HG03108 (cell line): ENCODE results near the gene ZNF454.

ENCODE experiments used
- ATAC-seq: cut with Tn5 transposase; IDR thresholded peaks from one replicate; pipeline ENCODE4 v1.9.1; 2021; ENCODE audit warnings: moderate library complexity; ENCODE audit not compliant: unreplicated experiment

The ZNF454 gene

DNA sequence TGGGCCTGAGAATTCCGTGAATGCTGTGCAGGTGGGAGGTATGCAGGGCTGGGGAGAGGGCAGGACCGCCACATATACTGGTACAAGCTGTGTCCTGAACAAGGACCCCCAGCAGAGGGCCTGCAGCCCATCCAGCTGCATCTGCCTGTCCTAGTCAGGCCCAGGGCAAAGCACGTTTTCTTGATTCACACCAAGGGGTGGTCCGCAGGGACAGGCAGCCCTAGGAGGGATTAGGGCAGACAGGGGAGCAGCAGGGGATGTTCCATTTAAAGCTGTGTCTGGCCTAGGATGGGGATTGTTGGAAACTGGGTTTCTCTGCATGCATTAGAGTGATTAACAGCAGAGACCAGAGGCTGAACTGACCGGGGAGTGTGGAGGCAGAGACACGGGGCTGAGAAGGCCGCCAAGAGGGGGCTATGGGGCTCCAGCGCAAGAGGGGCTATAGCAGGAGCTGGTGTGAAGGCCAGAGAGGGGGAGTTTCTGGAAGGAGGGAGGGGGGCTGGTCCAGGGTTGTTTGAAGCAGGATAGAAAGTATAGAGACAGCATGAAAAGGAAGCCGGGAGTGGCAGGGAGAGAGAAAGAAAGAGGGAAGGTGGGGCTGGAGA lies 51.4 kb downstream of the ZNF454 start:
- no peak for ATAC-seq

DNA sequence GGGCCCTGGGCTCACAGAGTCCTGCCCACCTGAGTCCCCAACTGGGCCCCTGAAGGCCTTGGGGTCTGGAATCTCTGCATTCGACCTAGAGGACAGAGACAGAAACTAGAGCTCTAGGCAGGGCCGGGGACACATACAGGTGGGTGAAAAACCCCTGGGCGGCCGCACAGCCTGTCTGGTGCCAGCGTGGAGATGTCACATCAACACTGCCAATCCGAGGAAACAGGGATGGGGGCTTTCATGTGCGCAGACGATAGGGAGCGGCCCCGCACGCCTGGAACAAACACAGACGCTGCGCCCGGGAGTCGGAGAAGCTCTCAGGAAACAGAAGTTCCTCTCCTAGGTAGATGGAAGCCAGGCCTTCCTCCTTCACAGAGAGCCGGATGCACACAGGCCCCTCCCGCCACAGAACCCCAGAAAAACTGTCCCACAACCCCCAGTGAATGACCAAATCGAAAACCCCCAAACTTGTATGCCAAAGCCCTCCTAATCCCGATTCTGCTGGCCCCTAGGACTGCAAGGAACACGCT lies 52.3 kb downstream of the ZNF454 start:
- no peak for ATAC-seq

DNA sequence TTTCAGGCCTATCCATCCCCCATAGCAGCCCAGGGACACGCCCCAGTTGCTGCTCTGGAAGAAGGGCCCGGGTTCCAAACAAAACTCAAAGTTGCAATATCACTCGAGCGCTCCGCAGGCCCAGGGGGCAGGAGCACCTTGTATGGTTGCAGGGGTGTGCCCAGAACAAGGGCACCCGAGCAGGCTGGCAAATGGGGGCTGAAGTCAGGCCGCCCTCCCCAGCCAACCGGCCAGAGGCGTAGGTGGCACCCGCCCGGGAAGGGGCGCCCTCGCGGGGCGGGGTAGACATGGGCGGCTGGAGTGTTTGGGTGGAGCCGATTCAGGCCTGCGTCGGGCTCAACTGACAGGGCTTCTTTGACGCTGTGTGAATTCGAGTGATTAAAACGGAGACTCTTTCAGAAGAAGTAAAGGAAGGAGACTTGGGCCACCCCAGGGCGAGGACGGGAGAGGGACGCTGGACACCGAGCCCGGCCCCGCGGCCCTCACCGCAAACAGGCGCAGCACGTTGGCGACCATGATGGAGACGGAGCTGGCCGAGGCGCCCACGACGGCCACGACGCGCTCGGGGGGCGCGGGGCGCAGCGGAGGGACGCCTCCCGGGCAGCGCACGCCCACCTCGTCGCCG lies 53.1 kb downstream of the ZNF454 start:
- no peak for ATAC-seq

DNA sequence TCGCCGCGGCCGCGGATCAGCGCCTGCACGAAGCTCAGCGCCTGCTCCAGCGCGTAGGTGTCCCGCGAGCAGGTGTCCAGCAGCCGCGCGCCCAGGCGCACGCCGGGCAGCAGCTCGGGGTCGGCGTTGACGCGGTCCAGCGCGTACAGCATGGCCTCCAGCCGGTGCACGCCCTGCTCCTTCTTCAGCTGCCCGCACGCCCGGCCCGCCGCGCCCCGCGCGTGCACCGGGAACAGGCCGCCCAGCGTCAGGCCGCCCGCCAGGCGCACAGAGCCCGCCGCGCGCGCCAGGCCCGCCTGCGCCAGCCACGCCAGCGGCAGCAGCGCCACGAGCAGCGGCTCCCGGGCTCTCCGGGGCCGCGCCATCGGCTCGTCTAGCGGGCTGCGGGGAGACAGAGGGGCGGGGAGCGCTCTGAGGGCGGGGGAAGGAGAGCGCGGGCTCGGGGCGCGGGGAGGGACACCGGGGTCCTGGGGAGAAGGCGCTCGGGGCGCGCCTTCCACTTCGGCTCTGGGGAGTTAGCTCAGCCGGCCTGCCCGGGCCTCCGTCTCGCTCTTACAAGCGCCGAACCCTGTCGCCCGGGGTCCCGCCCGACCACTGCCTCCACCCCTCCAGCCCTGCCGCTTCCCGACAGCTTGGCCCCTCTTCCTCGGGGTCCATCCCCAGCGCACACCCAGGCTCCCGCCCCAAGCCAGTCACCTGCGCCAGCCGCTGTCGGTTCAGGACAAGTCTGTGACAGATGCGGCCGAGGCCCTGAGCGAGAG lies 53.8 kb downstream of the ZNF454 start, which contains the start of gene GRM6:
Gene GRM6, minus strand, starts transcription at position 741 of the 761 bp plus-strand sequence. Its CDS starts 376 bp downstream, at position 365.
- no peak for ATAC-seq

DNA sequence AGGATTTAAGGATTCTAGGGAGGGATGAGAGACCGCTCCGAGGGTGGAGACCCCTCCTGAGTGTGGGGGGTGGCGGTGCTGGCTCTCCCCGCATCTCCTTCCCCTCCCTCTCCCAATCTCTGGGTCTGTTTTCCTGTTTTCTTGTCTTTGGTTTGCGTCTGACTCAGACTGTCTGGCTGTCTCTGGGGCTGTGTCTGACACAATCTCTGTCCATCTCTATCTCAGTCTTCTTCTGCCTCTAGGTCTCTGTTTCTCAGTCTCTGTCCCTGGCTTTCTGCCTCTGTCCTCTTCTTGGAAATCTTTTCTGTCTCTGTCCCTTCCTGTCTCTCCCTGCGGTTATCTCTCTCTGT lies 54.3 kb downstream of the ZNF454 start:
- no peak for ATAC-seq

DNA sequence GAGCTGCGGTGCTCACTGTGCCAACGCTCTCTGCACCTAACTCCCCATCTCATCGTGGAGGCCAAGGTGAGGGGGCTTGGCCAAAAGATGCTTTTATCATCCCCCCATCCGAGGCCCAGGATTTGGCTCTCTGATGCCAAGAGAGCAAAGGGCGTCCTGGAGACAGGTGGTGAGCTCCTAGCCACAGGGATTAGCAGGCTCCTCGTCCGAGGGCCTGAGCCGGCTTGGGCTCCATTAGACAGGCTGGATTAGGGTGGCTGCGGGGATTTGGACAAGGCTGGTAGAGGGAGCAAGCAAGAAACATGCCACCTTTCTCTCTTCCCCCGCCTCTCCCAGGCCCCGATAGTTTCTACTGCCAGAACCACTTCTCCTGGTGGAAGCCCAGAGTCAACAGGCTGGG lies 55.2 kb downstream of the ZNF454 start:
- ATAC-seq, result no peak

DNA sequence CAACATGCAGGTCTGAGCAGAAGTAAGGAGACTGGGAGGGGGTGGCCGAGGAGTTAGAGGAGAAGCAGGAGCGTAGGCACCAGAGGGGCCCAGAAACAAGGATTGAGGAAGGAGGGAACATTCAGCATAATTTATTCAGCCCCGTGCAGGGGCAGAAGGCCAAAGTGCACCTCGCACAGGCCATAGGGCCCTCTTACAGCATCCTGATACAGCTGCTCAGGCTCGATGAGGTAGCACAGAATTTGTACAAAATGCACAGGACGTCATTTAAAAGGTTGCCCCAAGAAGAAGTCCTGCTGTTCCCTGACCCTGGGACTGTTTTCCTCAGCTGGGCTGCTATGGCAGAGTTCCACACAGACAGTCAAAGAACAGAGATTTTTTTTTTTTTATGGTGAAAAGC lies 56.2 kb downstream of the ZNF454 start:
- no peak for ATAC-seq

DNA sequence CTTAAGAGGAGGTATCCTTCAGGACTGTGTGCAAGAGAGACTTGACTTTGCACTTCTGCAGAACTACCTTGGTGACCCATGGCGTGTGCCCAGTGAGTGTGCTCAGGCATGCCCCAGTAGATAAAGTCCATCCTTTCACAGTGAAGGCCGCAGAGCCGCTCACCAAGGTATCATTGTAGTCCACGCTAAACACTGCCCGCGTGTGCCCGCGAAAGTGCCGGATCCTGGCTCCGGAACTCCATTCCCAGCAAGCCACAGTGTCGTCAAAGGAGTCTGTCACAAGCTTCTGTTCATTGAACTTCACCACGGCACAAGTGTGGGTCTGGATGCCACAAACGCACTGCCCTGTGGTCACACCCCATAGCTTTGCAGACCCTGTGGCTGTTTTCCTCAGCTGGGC lies 57.4 kb downstream of the ZNF454 start:
- ATAC-seq, result no peak

DNA sequence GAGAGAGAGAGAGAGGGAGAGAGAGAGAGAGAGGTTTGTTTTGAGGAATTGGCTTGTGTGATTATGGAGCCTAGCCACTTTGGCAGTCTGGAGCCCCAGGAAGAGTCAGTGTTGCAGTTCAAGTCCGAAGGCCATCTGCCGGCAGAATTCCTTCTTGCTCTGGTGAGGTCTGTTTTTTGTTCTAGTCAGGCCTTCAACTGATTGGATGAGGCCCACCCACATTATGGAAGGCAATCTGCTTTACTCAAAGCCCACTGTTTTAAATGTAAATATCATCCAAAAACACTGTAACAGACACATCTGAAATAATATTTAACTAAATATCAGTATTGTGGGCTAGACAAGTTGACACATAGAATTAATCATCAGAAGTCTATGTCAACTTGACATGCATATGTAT lies 65.6 kb downstream of the ZNF454 start:
- ATAC-seq, result no peak

DNA sequence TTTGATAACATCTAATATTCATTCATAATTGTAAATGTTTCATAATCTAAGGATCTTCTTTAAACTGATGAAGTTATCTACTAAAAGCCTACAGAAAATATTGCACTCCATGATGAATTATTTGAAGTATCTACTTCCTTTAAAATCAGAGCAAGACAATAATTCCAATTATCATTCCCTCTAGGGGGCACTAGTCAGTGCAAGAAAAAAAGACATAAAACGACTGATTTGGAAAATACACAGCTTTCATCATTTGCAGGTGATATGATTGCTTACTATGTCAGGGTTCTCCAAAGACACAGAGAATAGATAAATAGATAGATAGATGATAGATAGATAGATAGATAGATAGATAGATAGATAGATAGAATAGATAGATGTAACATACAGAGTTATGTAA lies 67.7 kb downstream of the ZNF454 start:
- ATAC-seq, result no peak
